HEK293T (cell line): ENCODE measurements around the gene GPR160.

ENCODE experiments used
- FOXA1 ChIP-seq: fragments of 450-650 bp; IDR thresholded peaks from 2 replicates; pipeline ENCODE4 v1.6.1; 2016; ENCODE audit warnings: mild to moderate bottlenecking
- FOXK2 ChIP-seq: fragments of 450-650 bp; IDR thresholded peaks from 2 replicates; pipeline ENCODE4 v1.6.1; 2016; ENCODE audit warnings: mild to moderate bottlenecking
- FOXM1 ChIP-seq: fragments of 450-650 bp; IDR thresholded peaks from 2 replicates; pipeline ENCODE4 v1.6.1; 2017; ENCODE audit warnings: mild to moderate bottlenecking, borderline replicate concordance
- HDGF ChIP-seq: fragments of 450-650 bp; IDR thresholded peaks from 2 replicates; pipeline ENCODE4 v1.6.1; 2017; ENCODE audit warnings: antibody characterized with exemption, borderline replicate concordance
- SUZ12 ChIP-seq: fragments of 450-650 bp; IDR thresholded peaks from 2 replicates; pipeline ENCODE4 v1.6.1; 2016; ENCODE audit warnings: mild to moderate bottlenecking
- TF ChIP-seq, protein P1 (sequence below): fragments of 450-650 bp; IDR thresholded peaks from 2 replicates; pipeline ENCODE4 v1.6.1; 2016

DNA sequence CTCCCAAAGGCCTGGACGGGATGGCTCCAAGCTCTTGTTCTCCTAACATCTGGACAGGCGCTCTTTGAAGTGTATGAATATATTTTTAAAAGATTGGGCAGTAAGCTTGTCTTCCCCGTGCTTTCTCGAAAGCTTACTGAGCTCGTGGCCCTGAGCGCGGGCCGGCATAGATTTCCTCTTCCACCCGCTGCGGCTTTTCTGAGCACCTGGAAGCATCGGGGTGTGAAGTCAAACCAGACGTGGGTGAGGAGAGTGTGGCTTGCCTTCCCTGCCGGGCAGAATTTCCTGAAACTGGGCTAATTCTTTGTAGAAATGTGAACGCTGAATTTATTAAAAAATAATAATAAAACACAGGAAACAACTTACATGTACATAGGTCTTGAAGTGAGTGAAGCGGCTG, 25.9 kb downstream of the GPR160 start:
- TF ChIP-seq FOXK2 (no peak), SUZ12 (no peak), FOXM1 (no peak), FOXA1 (no peak), HDGF (no peak)
- TF ChIP-seq, protein P1, sequence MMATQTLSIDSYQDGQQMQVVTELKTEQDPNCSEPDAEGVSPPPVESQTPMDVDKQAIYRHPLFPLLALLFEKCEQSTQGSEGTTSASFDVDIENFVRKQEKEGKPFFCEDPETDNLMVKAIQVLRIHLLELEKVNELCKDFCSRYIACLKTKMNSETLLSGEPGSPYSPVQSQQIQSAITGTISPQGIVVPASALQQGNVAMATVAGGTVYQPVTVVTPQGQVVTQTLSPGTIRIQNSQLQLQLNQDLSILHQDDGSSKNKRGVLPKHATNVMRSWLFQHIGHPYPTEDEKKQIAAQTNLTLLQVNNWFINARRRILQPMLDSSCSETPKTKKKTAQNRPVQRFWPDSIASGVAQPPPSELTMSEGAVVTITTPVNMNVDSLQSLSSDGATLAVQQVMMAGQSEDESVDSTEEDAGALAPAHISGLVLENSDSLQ = no peak
